Osteocyte (in vitro differentiated cells): ENCODE results near the gene TMEM250. TPM values are rescaled to one million over a fixed set of nuclear protein-coding genes. Genes with fewer than 3 reads are reported as not detected.

ENCODE experiments used
- DNase-seq: peaks from one replicate; pipeline ENCODE4 v3.0.0; 2021; ENCODE audit warnings: mixed read lengths; ENCODE audit not compliant: unreplicated experiment; ENCODE audit errors: extremely low spot score
- H3K27ac Mint-ChIP-seq: one replicate; pipeline ENCODE4 v1.8.0; 2021; ENCODE audit warnings: mild to moderate bottlenecking, mixed read lengths; ENCODE audit not compliant: unreplicated experiment
- H3K27me3 Mint-ChIP-seq: one replicate; pipeline ENCODE4 v1.8.0; 2021; ENCODE audit warnings: mixed read lengths; ENCODE audit not compliant: unreplicated experiment
- H3K36me3 Mint-ChIP-seq: one replicate; pipeline ENCODE4 v1.8.0; 2021; ENCODE audit warnings: mixed read lengths; ENCODE audit not compliant: unreplicated experiment
- H3K4me1 Mint-ChIP-seq: one replicate; pipeline ENCODE4 v1.8.0; 2021; ENCODE audit warnings: mixed read lengths; ENCODE audit not compliant: unreplicated experiment
- H3K4me3 Mint-ChIP-seq: one replicate; pipeline ENCODE4 v1.8.0; 2021; ENCODE audit warnings: mild to moderate bottlenecking, moderate library complexity, mixed read lengths; ENCODE audit not compliant: unreplicated experiment
- H3K9me3 Mint-ChIP-seq: one replicate; pipeline ENCODE4 v1.8.0; 2021; ENCODE audit warnings: mixed read lengths; ENCODE audit not compliant: unreplicated experiment
- CTCF ChIP-seq: fragments of 200-600 bp; sonication (generic); IDR thresholded peaks from 2 replicates; pipeline ENCODE4 v1.5.0; 2021; ENCODE audit warnings: antibody characterized with exemption, mild to moderate bottlenecking, moderate library complexity
- total RNA-seq: library from RNA; stranded (reverse); gene quantifications from 2 replicates; pipeline ENCODE4 v1.2.1, GENCODE V29; 2021

TMEM250 gene
- total RNA-seq, 1 donor from 2014 or later: 34.0 TPM

- no peak for DNase-seq
- TF ChIP-seq CTCF: no peak
- Mint-ChIP-seq H3K4me3 (no peak overlapping the region), H3K9me3 (no peaks in the 10 kb centered on the region), H3K4me1 (peaks cover 44% of the 10 kb centered on the region), H3K27ac (no peak overlapping the region), H3K27me3 (no peaks in the 10 kb centered on the region), H3K36me3 (peaks cover 4% of the 10 kb centered on the region)
These were observed 32.9 kb downstream of the TMEM250 start for GRCh38 chr9:136085815-136086212.

GRCh38 chr9:136084063-136084944, 34.4 kb downstream of the TMEM250 start:
- Mint-ChIP-seq H3K27ac (peak overlapping the region; percentile 56), H3K36me3 (peaks cover 4% of the 10 kb centered on the region), H3K9me3 (no peaks in the 10 kb centered on the region), H3K4me3 (no peak overlapping the region), H3K4me1 (peaks cover 41% of the 10 kb centered on the region), H3K27me3 (no peaks in the 10 kb centered on the region)
- no peak for DNase-seq
- no peak for TF ChIP-seq CTCF

- no peak overlapping the region for H3K4me3 Mint-ChIP-seq
- TF ChIP-seq CTCF: no peak
- DNase-seq: no peak
- peaks cover 4% of the 10 kb centered on the region for H3K36me3 Mint-ChIP-seq
- peaks cover 42% of the 10 kb centered on the region for H3K4me1 Mint-ChIP-seq
- H3K27me3 Mint-ChIP-seq: no peaks in the 10 kb centered on the region
- H3K9me3 Mint-ChIP-seq: no peaks in the 10 kb centered on the region
- H3K27ac Mint-ChIP-seq: no peak overlapping the region
These were observed 35.1 kb downstream of the TMEM250 start for GRCh38 chr9:136083558-136084062.

GRCh38 chr9:136082496-136083361, 35.9 kb downstream of the TMEM250 start:
- Mint-ChIP-seq H3K27me3 (no peaks in the 10 kb centered on the region), H3K36me3 (peaks cover 4% of the 10 kb centered on the region), H3K27ac (peak overlapping the region; percentile 14), H3K9me3 (no peaks in the 10 kb centered on the region), H3K4me1 (peaks cover 34% of the 10 kb centered on the region), H3K4me3 (no peak overlapping the region)
- no peak for DNase-seq
- no peak for TF ChIP-seq CTCF
